HG03378 (cell line): ENCODE results near the gene UGT1A1.

Source experiments
- ATAC-seq: cut with Tn5 transposase; IDR thresholded peaks from one replicate; pipeline ENCODE4 v1.9.1; 2021; ENCODE audit warnings: mild to moderate bottlenecking, moderate library complexity; ENCODE audit not compliant: unreplicated experiment

UGT1A1 gene

DNA sequence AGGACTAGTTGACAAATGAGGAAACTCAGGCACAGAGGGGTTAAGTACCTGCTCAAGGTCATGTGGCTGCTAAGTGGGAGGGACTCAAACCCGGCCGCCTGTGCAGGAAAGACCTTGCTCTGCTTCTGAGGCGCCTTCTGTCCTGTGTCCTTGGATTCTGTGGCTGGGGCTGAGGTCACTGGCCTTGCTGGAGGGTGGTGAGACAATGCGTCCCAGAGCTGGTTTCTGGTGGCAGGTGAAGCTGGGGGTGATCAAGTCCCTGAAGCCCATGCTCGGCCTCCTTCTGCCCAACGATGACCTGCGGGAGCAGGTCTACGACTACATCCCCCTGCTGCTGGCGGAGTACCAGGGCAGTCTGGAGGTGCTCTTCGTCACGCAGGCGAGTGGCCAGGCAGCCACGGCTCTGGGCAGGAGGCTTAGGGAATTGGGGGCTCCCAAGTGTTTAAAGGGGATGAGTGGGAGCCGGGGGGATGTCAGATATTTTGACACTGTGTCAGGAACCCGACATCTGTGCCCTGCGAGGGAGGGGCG is 34.1 kb downstream of the UGT1A1 start:
- no peak for ATAC-seq

DNA sequence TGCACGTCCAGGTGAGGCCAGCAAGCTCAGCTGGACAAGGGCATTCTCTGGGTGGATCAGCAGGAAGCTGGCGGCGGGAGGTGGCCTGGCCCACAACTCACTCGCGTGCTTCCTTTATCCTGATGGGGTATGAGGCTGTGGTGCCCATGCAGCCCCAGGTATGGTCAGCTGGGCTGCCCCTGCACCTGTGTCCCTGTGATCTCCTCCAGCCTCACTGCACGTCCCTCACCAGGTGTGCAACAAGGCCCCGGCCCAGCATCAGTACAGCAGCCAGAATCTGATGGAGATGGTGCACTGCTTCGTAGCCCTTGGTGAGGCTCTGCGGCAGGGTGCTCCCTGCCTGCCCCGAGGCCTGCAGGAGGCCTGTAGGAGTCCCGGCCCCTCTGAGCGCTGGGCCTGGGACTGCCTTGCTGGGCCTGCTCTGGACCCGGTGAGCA is 35.7 kb downstream of the UGT1A1 start:
- ATAC-seq = no peak

- ATAC-seq = no peak
These were observed 36.2 kb downstream of the UGT1A1 start for GRCh38 chr2:233796254-233796653.

DNA sequence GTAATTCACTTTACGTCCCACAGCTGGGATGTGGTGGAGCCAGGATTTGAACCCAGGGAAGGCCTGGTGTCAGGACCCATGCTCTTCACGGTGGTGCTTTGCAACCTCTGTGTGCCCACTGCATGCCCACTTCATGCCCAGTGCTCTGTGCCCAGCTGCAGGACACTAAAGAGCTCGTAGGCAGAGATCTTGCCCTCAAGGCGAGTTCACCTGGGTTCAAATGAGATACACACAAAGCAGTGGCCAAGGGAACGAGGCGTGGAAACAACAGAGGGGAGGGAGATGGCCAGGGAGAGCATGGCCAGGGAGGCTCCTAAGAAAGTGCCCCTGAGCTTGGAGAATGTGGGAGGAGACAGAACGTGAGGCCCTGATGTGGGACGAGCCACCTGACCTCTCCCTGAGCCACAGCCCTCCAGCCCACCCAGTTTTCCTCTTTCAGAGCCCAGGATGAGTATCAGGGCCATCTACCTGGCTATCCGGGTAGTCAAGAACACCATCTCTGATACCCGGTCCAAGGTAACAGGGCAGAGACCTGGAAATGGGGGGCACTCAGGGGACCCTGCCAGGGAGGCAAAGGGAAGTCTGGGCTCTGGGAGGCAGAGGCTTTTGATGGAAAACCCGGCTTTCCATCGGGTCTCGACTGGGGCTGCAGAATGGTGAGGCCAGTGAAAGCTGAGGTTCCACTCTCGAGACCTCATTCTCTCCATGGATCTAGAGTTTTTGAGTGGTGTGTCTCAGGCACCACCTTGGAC is 38.4 kb downstream of the UGT1A1 start:
- no peak for ATAC-seq

DNA sequence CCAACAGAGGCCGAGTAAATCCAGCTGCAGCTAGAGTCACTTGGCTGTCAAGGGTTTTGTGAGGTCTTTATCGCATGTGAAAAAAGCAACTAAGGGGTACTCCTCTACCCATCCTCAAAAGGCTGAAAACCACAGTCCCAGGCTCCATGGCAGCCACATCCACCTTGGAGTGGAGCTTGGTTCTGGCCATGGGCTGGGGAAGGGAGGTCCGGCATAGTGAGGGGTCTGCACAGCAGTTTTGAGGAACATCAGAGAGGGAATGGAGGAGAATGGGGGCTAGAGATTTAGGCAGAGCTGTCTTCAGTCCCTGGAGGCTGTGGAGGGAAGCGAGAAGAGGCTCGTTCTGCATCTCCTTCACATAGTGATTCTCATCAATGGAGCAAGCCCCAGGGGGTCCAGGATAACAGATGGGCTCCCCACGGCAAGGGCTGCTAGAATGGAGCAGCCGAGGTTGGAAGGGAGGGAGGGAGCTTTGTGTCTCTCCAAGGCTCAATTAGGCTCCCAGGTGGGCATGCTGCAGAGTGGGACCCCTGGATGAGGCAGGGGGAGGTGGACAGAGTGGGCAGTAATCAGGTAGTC is 39.1 kb downstream of the UGT1A1 start:
- ATAC-seq = no peak

DNA sequence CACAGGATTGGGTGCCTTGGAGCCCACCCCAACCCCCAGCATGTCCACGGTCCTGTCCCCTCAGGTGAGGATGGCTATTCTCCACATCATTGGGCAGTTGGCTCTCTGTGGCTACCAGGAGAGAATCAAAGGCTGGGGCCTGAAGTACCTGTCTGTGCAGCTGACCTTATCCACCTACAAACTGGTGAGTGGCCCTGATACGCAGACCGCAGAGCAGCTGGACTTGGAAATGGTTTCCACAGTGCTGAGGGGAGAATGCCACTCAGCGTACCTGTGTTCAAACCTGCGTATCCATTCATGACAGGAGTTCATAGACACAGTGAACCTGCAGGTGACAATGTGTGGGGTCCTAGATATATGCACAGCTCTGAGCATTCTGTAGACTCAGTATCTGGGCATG is 39.6 kb downstream of the UGT1A1 start:
- no peak for ATAC-seq

- no peak for ATAC-seq
These were observed 40.1 kb downstream of the UGT1A1 start for GRCh38 chr2:233800208-233800607.

GRCh38 chr2:233801357-233802131 is 41.5 kb downstream of the UGT1A1 start:
- no peak for ATAC-seq

- no peak for ATAC-seq
These were observed 42.2 kb downstream of the UGT1A1 start for GRCh38 chr2:233802132-233802815.

DNA sequence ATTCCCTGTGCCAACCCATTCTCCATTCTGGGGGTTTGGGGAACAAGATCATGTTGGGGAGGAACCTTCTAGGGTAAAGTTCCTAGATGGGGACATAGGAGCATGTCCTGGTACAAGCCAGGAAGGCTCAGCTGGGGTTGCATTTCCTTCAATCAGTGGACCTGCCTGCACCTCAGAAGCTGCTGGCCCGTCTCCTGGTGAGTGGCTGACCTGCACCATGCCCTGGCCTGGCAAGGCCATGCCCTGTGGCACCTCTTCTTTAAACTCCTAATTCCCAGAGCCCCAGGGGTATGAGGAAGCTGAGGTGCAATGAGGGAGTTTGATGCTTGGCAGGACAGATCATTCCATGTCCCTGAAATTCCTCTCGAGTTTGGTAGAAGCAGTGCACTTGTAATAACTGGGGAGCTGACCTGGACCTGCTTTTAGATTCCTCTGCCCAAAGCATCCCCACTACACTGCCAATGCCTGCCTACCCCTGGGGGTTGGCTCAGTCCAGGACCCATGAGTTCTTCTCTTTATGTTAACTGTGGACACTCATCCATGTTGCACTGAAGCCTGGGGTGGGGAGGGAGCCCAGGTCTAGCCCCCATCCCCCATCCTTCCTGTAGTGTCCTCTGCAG is 43.3 kb downstream of the UGT1A1 start:
- ATAC-seq = no peak

DNA sequence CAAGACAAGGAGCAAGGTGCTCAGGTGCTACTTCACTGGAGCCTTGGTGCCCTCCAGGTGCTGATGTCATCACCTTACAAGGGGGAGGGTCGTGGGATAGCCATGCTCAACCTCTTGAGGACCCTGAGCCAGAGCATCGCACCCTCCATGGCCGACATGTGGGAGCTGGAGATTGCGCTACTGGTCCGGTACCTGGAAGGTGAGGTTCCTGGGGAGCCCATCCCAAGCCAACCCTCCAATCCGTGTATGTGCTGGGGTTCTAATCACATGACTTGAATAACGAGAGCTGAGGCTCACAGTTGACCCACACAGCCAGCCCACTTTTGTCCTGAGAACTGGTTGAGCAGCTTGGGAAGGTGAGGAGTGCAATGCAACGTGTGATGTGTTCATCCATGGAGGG is 43.9 kb downstream of the UGT1A1 start:
- no peak for ATAC-seq

GRCh38 chr2:233807215-233807865 is 47.3 kb downstream of the UGT1A1 start:
- ATAC-seq = no peak

GRCh38 chr2:233807966-233808935 is 48.2 kb downstream of the UGT1A1 start:
- ATAC-seq = no peak

- no peak for ATAC-seq
These were observed 50.3 kb downstream of the UGT1A1 start for GRCh38 chr2:233810385-233810784.

GRCh38 chr2:233811087-233811486 is 51.0 kb downstream of the UGT1A1 start:
- no peak for ATAC-seq

GRCh38 chr2:233811732-233812131 is 51.7 kb downstream of the UGT1A1 start:
- no peak for ATAC-seq

DNA sequence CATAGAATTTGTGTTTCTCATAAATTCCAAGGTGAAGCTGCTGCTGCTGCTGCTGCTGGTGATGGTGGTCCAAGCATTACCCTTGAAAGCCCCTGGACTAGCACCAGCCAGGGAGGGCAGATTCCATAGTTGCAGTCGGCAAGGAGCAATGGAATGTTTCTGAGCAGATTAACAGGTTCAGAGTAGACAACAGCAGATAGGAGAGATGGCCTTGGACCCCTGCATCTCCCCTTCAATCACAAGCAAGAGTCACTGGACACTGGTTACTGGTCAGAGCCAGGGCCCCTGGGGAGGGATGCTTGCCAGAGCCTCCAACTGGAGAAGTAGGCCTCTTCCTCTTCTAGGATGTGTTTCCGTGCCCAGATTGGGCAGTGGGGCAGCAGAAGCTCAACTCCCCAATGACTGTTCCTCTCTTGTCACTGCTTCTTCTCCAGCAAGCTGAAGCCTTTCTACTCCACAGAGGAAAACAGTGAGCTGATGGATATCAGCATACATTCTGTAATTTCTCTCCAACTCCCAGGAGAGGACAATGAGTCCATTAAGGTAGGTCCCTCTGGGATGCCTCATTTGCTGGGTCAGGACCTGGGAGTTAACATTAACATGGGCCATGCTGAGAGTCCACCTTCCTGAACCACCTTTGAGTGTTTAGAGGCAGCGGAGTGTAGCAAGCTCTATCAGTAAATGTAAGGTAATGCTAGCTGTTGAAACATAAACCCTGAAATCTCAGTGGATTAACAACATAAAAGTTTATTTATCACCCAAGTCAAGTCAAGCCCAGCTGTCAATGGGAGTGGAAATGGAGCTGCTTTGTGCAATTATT is 53.4 kb downstream of the UGT1A1 start:
- ATAC-seq = no peak
